T-cell (primary cell): Measurements from ENCODE around the gene WSB2. TPM values are rescaled to one million over a fixed set of nuclear protein-coding genes. Genes with fewer than 3 reads are reported as not detected.
A peak's percentile ranks its signal among the peaks of the same experiment; 100 is the strongest.

Source experiments
- ATAC-seq, 4 experiments: fragments of 200-7000 bp in 3 of 4; fragments of 150-1000 bp in 1 of 4; cut with Tn5 transposase; replicated peaks in 1 of 4; 1 replicate in 3 of 4; 2 replicates in 1 of 4; pipeline ENCODE4 v1.10.0; 2021; ENCODE audit warnings: moderate library complexity in 3 of 4, mild to moderate bottlenecking in 2 of 4, moderate number of reproducible peaks in 1 of 4
- CTCF ChIA-PET, 2 donors: fragments of 300-600 bp; sonication (Branson Sonifier 250); formaldehyde crosslinking; loops; one replicate each; lab custom pipeline; 2022; ENCODE audit warnings: antibody characterized with exemption in 2 of 2; lab: Charles Lee
- POLR2A ChIA-PET, 2 donors: fragments of 300-600 bp; sonication (Branson Sonifier 250); formaldehyde crosslinking; loops; one replicate each; lab custom pipeline; 2022; ENCODE audit warnings: antibody characterized with exemption in 2 of 2; lab: Charles Lee
- DNase-seq, 35 experiments: peaks; one replicate each; pipeline versions ENCODE4 v3.0.0 to v3.0.0-alpha.2; 2013 to 2023
- H3K27ac ChIP-seq: one replicate; pipeline ENCODE4 v1.5.1; 2013; ENCODE audit warnings: low read length
- H3K27me3 ChIP-seq, 2 experiments: replicated peaks in 1 of 2; 1 replicate in 1 of 2; 2 replicates in 1 of 2; pipeline versions ENCODE4 v1.6.1 to v1.7.0; 2013; ENCODE audit warnings: low read length in 1 of 2, mixed read lengths in 1 of 2; ENCODE audit not compliant: control insufficient read depth in 2 of 2, insufficient read depth in 2 of 2; ENCODE audit errors: extremely low read depth in 1 of 2
- H3K36me3 ChIP-seq, 2 donors: 1 replicate in 1 of 2; 2 replicates in 1 of 2; pipeline versions ENCODE4 v1.6.1 to v1.7.0; 2013; ENCODE audit warnings: low read length in 1 of 2; ENCODE audit not compliant: control insufficient read depth in 2 of 2, insufficient read depth in 1 of 2; ENCODE audit errors: extremely low read depth in 1 of 2
- H3K4me1 ChIP-seq, 2 experiments: 1 replicate in 1 of 2; 2 replicates in 1 of 2; pipeline versions ENCODE4 v1.6.1 to v1.7.0; 2013; ENCODE audit warnings: low read length in 2 of 2, mixed read lengths in 1 of 2; ENCODE audit not compliant: insufficient read depth in 2 of 2, control insufficient read depth in 1 of 2; ENCODE audit errors: extremely low read depth in 1 of 2
- H3K4me3 ChIP-seq, 2 donors: 1 replicate in 1 of 2; 2 replicates in 1 of 2; pipeline versions ENCODE4 v1.5.1 to v1.7.0; 2013; ENCODE audit warnings: mild to moderate bottlenecking in 2 of 2, low read length in 1 of 2, moderate library complexity in 1 of 2; ENCODE audit not compliant: control insufficient read depth in 1 of 2; ENCODE audit errors: extremely low read depth in 1 of 2
- H3K9me3 ChIP-seq: 2 replicates; pipeline ENCODE4 v1.7.0; 2013
- H3K27ac Mint-ChIP-seq, 2 donors: one replicate each; pipeline ENCODE4 v1.8.0; 2020 to 2021; ENCODE audit warnings: mild to moderate bottlenecking in 2 of 2, mixed read lengths in 2 of 2
- H3K27me3 Mint-ChIP-seq, 2 donors: one replicate each; pipeline ENCODE4 v1.8.0; 2021 to 2022; ENCODE audit warnings: mixed read lengths in 2 of 2
- H3K36me3 Mint-ChIP-seq: one replicate; pipeline ENCODE4 v1.8.0; 2021; ENCODE audit warnings: mixed read lengths
- H3K4me1 Mint-ChIP-seq, 3 donors: one replicate each; pipeline ENCODE4 v1.8.0; 2020 to 2022; ENCODE audit warnings: mixed read lengths in 3 of 3, mild to moderate bottlenecking in 1 of 3
- H3K4me3 Mint-ChIP-seq, 3 donors: one replicate each; pipeline ENCODE4 v1.8.0; 2020 to 2022; ENCODE audit warnings: mild to moderate bottlenecking in 3 of 3, mixed read lengths in 3 of 3, moderate library complexity in 3 of 3
- H3K9me3 Mint-ChIP-seq, 3 donors: one replicate each; pipeline ENCODE4 v1.8.0; 2020 to 2022; ENCODE audit warnings: mixed read lengths in 3 of 3
- WGBS: methylation state at CpG from one replicate; pipeline ENCODE4 v1.1.5; 2013; ENCODE audit warnings: missing lambda C conversion rate; ENCODE audit not compliant: insufficient coverage; 5-methylcytosine and 5-hydroxymethylcytosine counted together
- total RNA-seq, 35 experiments: library from RNA in 6 of 35; stranded (reverse) in 6 of 35; fragments of 120-200 nt in 1 of 35; gene quantifications; one replicate each; pipeline versions ENCODE4 v1.2.1 to v1.2.4 and lab custom pipeline; 2013 to 2026

The WSB2 gene
- total RNA-seq, 5 donors from 2014 or later (not counting 1 experiment from before 2014, with no cell fraction given) = 19.6 to 33.7 (median 25.8) TPM

DNA sequence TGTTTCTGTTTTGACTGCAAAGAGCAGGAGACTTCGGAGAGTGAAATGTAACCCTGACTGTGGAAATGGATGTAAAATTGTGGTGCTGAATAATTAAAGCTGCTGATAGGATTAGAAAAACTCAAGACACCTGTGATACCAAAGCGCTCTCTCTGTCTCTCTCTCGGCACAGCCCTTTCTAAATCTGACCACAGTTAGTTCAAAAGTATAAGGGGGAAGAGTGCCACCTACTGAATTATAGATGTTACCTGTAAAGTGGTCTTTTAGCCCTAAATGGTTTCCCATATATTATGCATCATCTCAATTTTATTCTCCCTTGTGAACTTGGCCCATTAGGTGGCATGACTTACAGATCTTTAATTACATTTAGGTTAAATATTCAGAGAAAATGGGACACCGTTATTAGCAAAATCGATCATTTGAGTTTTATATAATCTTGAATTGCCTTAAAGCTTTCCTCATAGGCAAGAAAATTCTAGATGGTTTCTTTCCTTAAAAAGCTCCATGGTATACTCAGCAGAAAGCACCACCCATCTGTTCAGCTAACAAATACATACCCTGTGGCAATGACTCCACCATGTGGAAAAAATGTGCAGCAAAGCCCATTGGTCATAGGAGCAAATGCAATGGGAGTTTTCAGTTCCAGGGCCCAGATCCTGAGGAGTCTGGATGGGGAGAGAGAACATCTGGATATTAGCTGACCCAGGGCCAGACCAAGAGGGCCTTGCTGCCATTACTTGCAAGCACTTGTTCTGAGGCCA, 26.4 kb downstream of the WSB2 start:
- no peaks in the 10 kb centered on the region for H3K4me1 ChIP-seq
- Mint-ChIP-seq H3K9me3 (no peaks in the 10 kb centered on the region), H3K4me3 (peak overlapping the region in 1 of 3 donors; percentile 18), H3K4me1 (peaks cover 0 to 15% (median 6%) of the 10 kb centered on the region in 3 donors), H3K36me3 (peaks cover 52% of the 10 kb centered on the region), H3K27me3 (no peaks in the 10 kb centered on the region), H3K27ac (peak overlapping the region; percentile 68 to 70)
- ATAC-seq = peak in 1 of 4 experiments; percentile 40
- peaks cover 18 to 83% of the 10 kb centered on the region in 2 donors for H3K36me3 ChIP-seq
- ChIA-PET CTCF (interaction anchor here (0.6 to 1.0 kb wide), 3 partner anchors 159 to 1619 kb away, joined by 3 to 4 read pairs (median 3); no protein-coding TSS in a partner anchor), POLR2A (interaction anchor here in 1 of 2 donors (0.6 kb wide), 1 partner anchor 291 kb away, joined by 3 read pairs; no protein-coding TSS in a partner anchor)
- no peak for DNase-seq
- no peaks in the 10 kb centered on the region for H3K9me3 ChIP-seq
- no peak overlapping the region for H3K27ac ChIP-seq
- no peaks in the 10 kb centered on the region for H3K27me3 ChIP-seq
- 80% methylated on average over 1 of the region's 5 CpGs for WGBS
- H3K4me3 ChIP-seq = no peak overlapping the region

DNA sequence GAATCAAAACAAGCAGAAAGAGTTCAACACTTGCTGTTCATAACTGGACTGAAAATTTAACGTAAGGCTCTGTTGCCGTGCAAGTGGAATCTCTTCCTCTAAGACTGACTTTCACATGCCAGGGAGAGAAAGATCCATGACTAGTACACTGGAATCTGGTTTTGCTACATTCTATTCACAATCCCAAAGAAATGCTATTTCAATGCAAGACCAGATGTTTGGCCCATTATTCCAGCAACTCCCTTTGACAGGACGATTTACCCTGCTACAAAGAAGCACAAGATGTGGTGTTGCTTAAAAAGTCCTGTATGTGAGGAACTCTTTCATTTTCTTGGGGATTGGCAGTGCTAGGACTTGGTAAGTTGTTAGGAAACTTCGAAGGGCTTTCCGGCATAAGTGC, 27.1 kb downstream of the WSB2 start:
- peaks cover 50% of the 10 kb centered on the region for H3K36me3 Mint-ChIP-seq
- H3K9me3 ChIP-seq = no peaks in the 10 kb centered on the region
- peak overlapping the region; percentile 68 to 70 for H3K27ac Mint-ChIP-seq

DNA sequence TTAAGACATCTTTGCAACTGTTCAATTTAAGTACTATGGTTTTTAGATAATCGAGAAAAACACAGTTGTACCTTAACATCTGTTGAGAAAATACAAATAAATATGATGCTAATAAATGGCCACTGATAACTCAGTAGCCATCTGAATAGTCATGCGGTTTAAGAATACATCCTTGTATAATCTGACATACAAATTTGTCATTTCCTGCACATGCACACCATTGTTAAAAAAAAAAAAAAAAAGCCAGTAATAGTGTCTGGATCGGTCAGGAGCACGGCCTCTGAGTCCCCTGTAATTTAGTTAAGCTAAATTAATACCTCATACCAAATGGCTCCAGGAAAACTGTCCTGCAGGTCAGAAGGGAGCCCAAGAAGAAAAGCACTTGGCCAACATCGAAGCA, 27.7 kb downstream of the WSB2 start:
- 100% methylated on average over 1 of the region's 5 CpGs for WGBS

More for the DNA sequence above, 27.1 kb downstream of the WSB2 start:
- Histone ChIP-seq H3K27me3 (no peaks in the 10 kb centered on the region), H3K27ac (peak overlapping the region; percentile 5), H3K4me3 (no peak overlapping the region), H3K4me1 (no peaks in the 10 kb centered on the region), H3K36me3 (peaks cover 20 to 80% of the 10 kb centered on the region in 2 donors)
- WGBS = 92% methylated on average over 5 of the region's 5 CpGs
- ChIA-PET CTCF (interaction anchor here (0.6 kb wide), 2 partner anchors 265 to 1620 kb away, joined by 3 to 4 read pairs; no protein-coding TSS in a partner anchor), POLR2A (no interaction called here)
- H3K9me3 Mint-ChIP-seq = no peaks in the 10 kb centered on the region
- peaks cover 0 to 15% (median 6%) of the 10 kb centered on the region in 3 donors for H3K4me1 Mint-ChIP-seq
- no peak for ATAC-seq
- H3K27me3 Mint-ChIP-seq = no peaks in the 10 kb centered on the region
- peak overlapping the region in 1 of 3 donors; percentile 18 for H3K4me3 Mint-ChIP-seq
- DNase-seq = no peak

DNA sequence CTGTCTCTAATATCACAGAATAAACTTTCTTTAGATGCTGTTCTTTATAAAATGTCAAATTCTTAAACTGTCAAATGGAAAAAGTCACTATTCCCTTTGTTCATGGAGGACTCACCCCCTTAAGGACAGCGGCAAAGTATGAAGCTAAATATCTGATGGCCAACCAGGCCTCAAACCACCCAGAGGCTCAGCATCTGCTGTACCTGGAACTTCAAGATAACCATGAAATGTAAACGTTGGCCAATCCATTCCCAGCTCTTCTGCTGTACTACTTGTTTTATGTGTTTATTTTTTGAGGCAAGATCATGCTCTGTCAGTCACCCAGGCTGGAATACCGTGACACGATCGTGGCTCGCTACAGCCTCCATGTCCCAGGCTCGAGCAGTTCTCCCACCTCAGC, 28.8 kb downstream of the WSB2 start:
- H3K36me3 ChIP-seq = peaks cover 15 to 68% of the 10 kb centered on the region in 2 donors
- no peak for ATAC-seq
- ChIA-PET POLR2A (no interaction called here), CTCF (interaction anchor here in 1 of 2 donors (1.1 kb wide), 1 partner anchor 23 kb away, joined by 3 read pairs; no protein-coding TSS in a partner anchor)
- Mint-ChIP-seq H3K36me3 (peaks cover 51% of the 10 kb centered on the region), H3K4me1 (peaks cover 0 to 15% (median 6%) of the 10 kb centered on the region in 3 donors), H3K27me3 (no peaks in the 10 kb centered on the region), H3K4me3 (no peak overlapping the region), H3K27ac (peak overlapping the region in 1 of 2 donors; percentile 7), H3K9me3 (no peaks in the 10 kb centered on the region)
- no peaks in the 10 kb centered on the region for H3K4me1 ChIP-seq
- H3K9me3 ChIP-seq = no peaks in the 10 kb centered on the region
- no peak for DNase-seq
- no peak overlapping the region for H3K27ac ChIP-seq
- H3K4me3 ChIP-seq = no peak overlapping the region
- H3K27me3 ChIP-seq = no peaks in the 10 kb centered on the region
- 86% methylated on average over 5 of the region's 7 CpGs for WGBS

More for the DNA sequence above, 27.7 kb downstream of the WSB2 start:
- no peak overlapping the region for H3K4me3 ChIP-seq
- H3K27me3 ChIP-seq = no peaks in the 10 kb centered on the region
- Mint-ChIP-seq H3K27ac (peak overlapping the region; percentile 68 to 70), H3K9me3 (no peaks in the 10 kb centered on the region), H3K4me1 (peaks cover 0 to 15% (median 6%) of the 10 kb centered on the region in 3 donors), H3K27me3 (no peaks in the 10 kb centered on the region), H3K4me3 (no peak overlapping the region), H3K36me3 (peaks cover 52% of the 10 kb centered on the region)
- CTCF ChIA-PET = interaction anchor here (0.6 to 1.1 kb wide), 4 partner anchors 22 to 265 kb away, joined by 3 to 5 read pairs (median 4); no protein-coding TSS in a partner anchor
- ATAC-seq = no peak
- H3K4me1 ChIP-seq = no peaks in the 10 kb centered on the region
- H3K9me3 ChIP-seq = no peaks in the 10 kb centered on the region
- POLR2A ChIA-PET = no interaction called here
- no peak overlapping the region for H3K27ac ChIP-seq
- no peak for DNase-seq
- peaks cover 20 to 75% of the 10 kb centered on the region in 2 donors for H3K36me3 ChIP-seq

DNA sequence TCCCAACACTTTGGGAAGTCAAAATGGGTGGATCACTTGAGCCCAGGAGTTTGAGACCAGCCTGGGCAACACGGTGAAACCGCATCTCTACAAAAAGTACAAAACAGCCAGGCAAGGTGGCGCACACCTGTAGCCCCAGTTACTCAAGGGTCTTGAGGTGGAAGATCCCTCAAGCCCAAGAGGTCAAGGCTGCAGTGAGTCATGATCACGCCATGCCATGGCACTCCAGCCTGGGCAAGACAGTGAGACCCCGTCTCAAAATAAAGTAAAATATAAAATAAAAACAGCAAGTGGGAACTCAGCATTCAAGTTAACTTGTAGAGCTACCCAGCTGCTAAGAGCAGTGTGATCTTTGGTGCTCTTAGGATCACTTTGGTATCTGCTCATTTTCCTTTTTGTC, 31.8 kb downstream of the WSB2 start:
- ATAC-seq (no peak), DNase-seq (no peak)
- Histone ChIP-seq H3K9me3 (no peaks in the 10 kb centered on the region), H3K27ac (no peak overlapping the region), H3K4me1 (no peaks in the 10 kb centered on the region), H3K4me3 (no peak overlapping the region), H3K27me3 (no peaks in the 10 kb centered on the region), H3K36me3 (peaks cover 2 to 65% of the 10 kb centered on the region in 2 donors)
- Mint-ChIP-seq H3K4me3 (no peak overlapping the region), H3K36me3 (peaks cover 37% of the 10 kb centered on the region), H3K27ac (no peak overlapping the region), H3K27me3 (no peaks in the 10 kb centered on the region), H3K9me3 (no peaks in the 10 kb centered on the region), H3K4me1 (peaks cover 0 to 7% (median 1%) of the 10 kb centered on the region in 3 donors)
- WGBS = no CpG with 5 or more reads among the region's 5 CpGs
- CTCF ChIA-PET = no interaction called here
- POLR2A ChIA-PET = no interaction called here

DNA sequence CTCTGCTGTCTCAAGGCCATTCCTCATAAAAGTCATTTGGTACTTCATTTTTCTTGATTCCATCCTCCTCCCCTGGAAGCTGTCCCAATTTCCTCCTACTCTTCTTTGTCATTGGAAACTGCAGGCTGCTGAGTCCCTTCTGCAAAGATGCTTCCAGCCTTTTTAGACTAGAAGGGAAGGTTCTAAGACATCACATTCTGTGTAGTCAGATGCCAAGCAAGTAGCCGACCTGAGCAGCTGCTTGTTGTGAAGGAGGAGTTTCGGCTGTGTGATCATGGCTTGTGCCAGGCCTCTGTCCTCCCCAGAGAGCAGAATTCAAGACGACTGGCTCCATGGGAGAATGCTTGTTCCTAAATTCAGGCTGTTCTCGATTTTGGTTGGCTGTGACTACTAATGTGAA, 35.8 kb downstream of the WSB2 start:
- Mint-ChIP-seq H3K4me3 (no peak overlapping the region), H3K9me3 (no peaks in the 10 kb centered on the region), H3K4me1 (no peaks in the 10 kb centered on the region), H3K36me3 (peaks cover 50% of the 10 kb centered on the region), H3K27ac (no peak overlapping the region), H3K27me3 (no peaks in the 10 kb centered on the region)
- H3K27ac ChIP-seq = no peak overlapping the region
- DNase-seq = no peak
- CTCF ChIA-PET = no interaction called here
- 100% methylated on average over 3 of the region's 4 CpGs for WGBS
- H3K27me3 ChIP-seq = no peaks in the 10 kb centered on the region
- POLR2A ChIA-PET = no interaction called here
- no peaks in the 10 kb centered on the region for H3K4me1 ChIP-seq
- H3K36me3 ChIP-seq = peaks cover 6 to 59% of the 10 kb centered on the region in 2 donors
- no peak overlapping the region for H3K4me3 ChIP-seq
- no peaks in the 10 kb centered on the region for H3K9me3 ChIP-seq
- ATAC-seq = no peak
